K562 (cell line): ENCODE measurements around the gene FLT1. TPM values are rescaled to one million over a fixed set of nuclear protein-coding genes. Genes with fewer than 3 reads are reported as not detected.

ENCODE experiments used
- ATAC-seq: fragments of 200-7000 bp; cut with Tn5 transposase; 3 replicates; pipeline ENCODE4 v1.9.1; 2020; ENCODE audit warnings: moderate library complexity
- BruUV-seq: library from RNA; stranded (reverse); fragments of 400-500 nt; replicated peaks from 2 replicates; lab custom pipeline; 2021; lab: Mats Ljungman, UMichigan
- CTCF ChIA-PET: fragments of 300-600 bp; formaldehyde crosslinking; extraction: SDS; loops from one replicate; lab custom pipeline; 2021; ENCODE audit warnings: low intra/inter-chr PET ratio; lab: Yijun Ruan, JAX
- POLR2A ChIA-PET: fragments of 300-600, 350-650 bp; sonication (Branson Sonifier 250); formaldehyde crosslinking; extraction: SDS; loops from one replicate; lab custom pipeline; 2021; ENCODE audit warnings: antibody characterized with exemption, inconsistent platforms; lab: Yijun Ruan, JAX
- DNase-seq, 4 experiments: peaks; one replicate each; pipeline versions ENCODE4 v3.0.0 to v3.0.0-alpha.2; 2011 to 2018; ENCODE audit warnings: low spot score in 3 of 4, mixed read lengths in 3 of 4; ENCODE audit errors: extremely low read depth in 1 of 4
- FAIRE-seq: peaks from 2 replicates; lab custom pipeline; 2011; peaks lifted over from hg19 to GRCh38; lab: Jason Lieb, UNC
- H2AFZ ChIP-seq: 2 replicates; pipeline ENCODE4 v1.6.0; 2011; ENCODE audit warnings: low read depth, low read length, control low read depth, inconsistent platforms
- H3K27ac ChIP-seq: fragments of 200-600 bp; 3 replicates; pipeline ENCODE4 v1.8.0; 2011; ENCODE audit warnings: low read depth, mild to moderate bottlenecking, control low read depth, inconsistent platforms, low read length, moderate library complexity, mixed read lengths; ENCODE audit errors: extremely low read depth
- H3K27me3 ChIP-seq, 2 experiments: fragments of 300-600 bp in 1 of 2; 2 replicates in 1 of 2; 3 replicates in 1 of 2; pipeline versions ENCODE4 v1.6.0 to v1.8.0; 2011; ENCODE audit warnings: inconsistent platforms in 2 of 2, low read length in 2 of 2, mild to moderate bottlenecking in 1 of 2, mixed read lengths in 1 of 2, moderate library complexity in 1 of 2; ENCODE audit not compliant: control insufficient read depth in 2 of 2, insufficient read depth in 2 of 2
- H3K36me3 ChIP-seq: fragments of 300-600 bp; 3 replicates; pipeline ENCODE4 v1.8.0; 2011; ENCODE audit warnings: mild to moderate bottlenecking, low read length, inconsistent platforms; ENCODE audit not compliant: control insufficient read depth, insufficient read depth
- H3K4me1 ChIP-seq, 2 experiments: fragments of 200-600 bp in 1 of 2; replicated peaks in 1 of 2; 2 replicates in 1 of 2; 3 replicates in 1 of 2; pipeline versions ENCODE4 v1.5.1 to v1.8.0; 2011; ENCODE audit warnings: inconsistent platforms in 2 of 2, low read length in 2 of 2, mild to moderate bottlenecking in 1 of 2, mixed read lengths in 1 of 2, moderate library complexity in 1 of 2; ENCODE audit not compliant: control insufficient read depth in 2 of 2, insufficient read depth in 2 of 2
- H3K4me2 ChIP-seq: 2 replicates; pipeline ENCODE4 v1.6.1; 2011; ENCODE audit warnings: low read length, control low read depth, inconsistent platforms, mixed read lengths; ENCODE audit not compliant: insufficient read depth
- H3K4me3 ChIP-seq: fragments of 200-600 bp; sonication (generic), shearing (Covaris generic); 2 replicates; pipeline ENCODE4 v1.5.1; 2016; ENCODE audit warnings: control low read depth, inconsistent platforms
- H3K79me2 ChIP-seq: fragments of 200-600 bp; 3 replicates; pipeline ENCODE4 v1.8.0; 2011; ENCODE audit warnings: low read length, inconsistent platforms; ENCODE audit not compliant: control insufficient read depth, insufficient read depth
- H3K9ac ChIP-seq, 2 experiments: 2 replicates each; pipeline versions ENCODE4 v1.6.0 to v1.6.1; 2011; ENCODE audit warnings: low read depth in 2 of 2, low read length in 2 of 2, control low read depth in 1 of 2, inconsistent platforms in 1 of 2, mild to moderate bottlenecking in 1 of 2, mixed read lengths in 1 of 2; ENCODE audit not compliant: insufficient read depth in 1 of 2
- H3K9me1 ChIP-seq: one replicate; pipeline ENCODE4 v1.6.0; 2011; ENCODE audit warnings: inconsistent platforms, mild to moderate bottlenecking, low read length, moderate library complexity; ENCODE audit not compliant: control insufficient read depth, insufficient read depth
- H3K9me3 ChIP-seq: replicated peaks from 2 replicates; pipeline ENCODE4 v1.5.1; 2011; ENCODE audit warnings: low read depth, low read length, inconsistent platforms; ENCODE audit not compliant: control insufficient read depth, insufficient read depth
- H4K20me1 ChIP-seq: replicated peaks from 2 replicates; pipeline ENCODE4 v1.6.1; 2011; ENCODE audit warnings: low read length, inconsistent platforms, mixed read lengths; ENCODE audit not compliant: control insufficient read depth, insufficient read depth
- CC2D1A ChIP-seq: fragments of 450-650 bp; IDR thresholded peaks from 2 replicates; pipeline ENCODE4 v1.6.1; 2017; ENCODE audit warnings: mild to moderate bottlenecking
- FIP1L1 ChIP-seq: fragments of 200-400 bp; formaldehyde crosslinking; IDR thresholded peaks from 2 replicates; pipeline ENCODE4 v1.6.1; 2018; ENCODE audit warnings: mild to moderate bottlenecking, low read depth, low read length; ENCODE audit not compliant: poor library complexity, severe bottlenecking
- FOXA1 ChIP-seq: fragments of 450-650 bp; IDR thresholded peaks from 2 replicates; pipeline ENCODE4 v1.6.1; 2016; ENCODE audit warnings: mild to moderate bottlenecking, borderline replicate concordance
- HDAC3 ChIP-seq: fragments of 450-650 bp; IDR thresholded peaks from 2 replicates; pipeline ENCODE4 v1.6.1; 2018; ENCODE audit warnings: borderline replicate concordance, mild to moderate bottlenecking, moderate library complexity; ENCODE audit not compliant: partially characterized antibody
- MAX ChIP-seq: sonication (generic); formaldehyde crosslinking; IDR thresholded peaks from 2 replicates; pipeline ENCODE4 v1.9.0; 2022; ENCODE audit warnings: mild to moderate bottlenecking, missing genetic modification reagents
- NFRKB ChIP-seq: fragments of 450-650 bp; IDR thresholded peaks from 2 replicates; pipeline ENCODE4 v1.6.1; 2016; ENCODE audit warnings: low read depth
- SIN3A ChIP-seq, 2 experiments: fragments of 150-350 bp in 1 of 2; IDR thresholded peaks; 2 replicates each; pipeline ENCODE4 v1.6.1; 2011 to 2016; ENCODE audit warnings: borderline replicate concordance in 2 of 2, low read depth in 2 of 2, low read length in 2 of 2, mild to moderate bottlenecking in 2 of 2, moderate library complexity in 2 of 2; ENCODE audit not compliant: control insufficient read depth in 1 of 2
- SMAD2 ChIP-seq: fragments of 150-350 bp; IDR thresholded peaks from 2 replicates; pipeline ENCODE4 v1.6.1; 2014; ENCODE audit warnings: low read depth, mild to moderate bottlenecking, low read length
- ZNF133 ChIP-seq: fragments of 250-450 bp; sonication (Bioruptor Pico); IDR thresholded peaks from 2 replicates; pipeline ENCODE4 v1.4.0; 2020; ENCODE audit warnings: mild to moderate bottlenecking
- ZNF311 ChIP-seq: fragments of 250-450 bp; sonication (Bioruptor Pico); IDR thresholded peaks from 2 replicates; pipeline ENCODE4 v1.4.0; 2020; ENCODE audit warnings: mild to moderate bottlenecking, moderate library complexity
- WGBS: fragments of 100-300 bp; shearing (Covaris generic); methylation state at CpG from one replicate; pipeline ENCODE4 v1.1.6; 2016; ENCODE audit warnings: low coverage, mixed read lengths; ENCODE audit not compliant: insufficient coverage; ENCODE audit errors: missing lambda C conversion rate; 5-methylcytosine and 5-hydroxymethylcytosine counted together
- in situ Hi-C: fragments of 300-500 bp; cut with MboI; formaldehyde crosslinking; loops from 4 replicates; pipeline ENCODE4 v1.15.0; 2018; ENCODE audit warnings: inconsistent platforms, mixed read lengths
- intact Hi-C: fragments of 100-400 bp; cut with micrococcal nuclease; formaldehyde crosslinking; loops from 2 replicates; pipeline ENCODE4 v1.14.2; 2022
- polyA plus RNA-seq, 8 experiments: library from polyadenylated mRNA; depleted of rRNA in 4 of 8; stranded (reverse) in 5 of 8; unstranded in 3 of 8; fragments of >200 nt; fragmentation: Nextera tagmentation in 2 of 8; fragmentation: Illumina TruSeq in 1 of 8; extraction: Ambion mirVana in 2 of 8; extraction: Trizol in 1 of 8; gene quantifications; 2 replicates each; pipeline versions ENCODE4 v1.2.1 to v1.2.3, GENCODE V29; 2011 to 2014; ENCODE audit warnings: inconsistent platforms in 1 of 8, missing spikeins in 1 of 8
- total RNA-seq, 7 experiments: library from RNA; depleted of rRNA in 6 of 7; stranded (reverse); fragments of >200 nt in 6 of 7; fragmentation: Illumina TruSeq in 2 of 7; extraction: Trizol in 2 of 7; gene quantifications; 2 replicates each; pipeline versions ENCODE4 v1.2.1 to v1.2.3, GENCODE V29; 2011 to 2021; ENCODE audit warnings: low replicate concordance in 1 of 7
- TF ChIP-seq, protein P1 (sequence below): sonication (generic); formaldehyde crosslinking; IDR thresholded peaks from 2 replicates; pipeline ENCODE4 v1.8.0; 2023; ENCODE audit warnings: mild to moderate bottlenecking, missing genetic modification reagents
- TF ChIP-seq, protein P2 (sequence below), 3 experiments: fragments of 200-800 bp in 1 of 3; sonication (Bioruptor generic) in 1 of 3; sonication (generic) in 1 of 3; formaldehyde crosslinking in 1 of 3; IDR thresholded peaks; 2 replicates each; pipeline versions ENCODE4 v1.6.1 to v1.8.0; 2016 to 2022; ENCODE audit warnings: mild to moderate bottlenecking in 2 of 3, missing compliant biosample characterization in 2 of 3, missing genetic modification characterization in 2 of 3, missing genetic modification reagents in 1 of 3

FLT1 gene
- total and polyA plus RNA-seq, 9 of the 15 experiments (the other 6 are each of a cell fraction or from before 2014, with no cell fraction given), result 0.01 to 2.0 (median 0.22) TPM

- TF ChIP-seq HDAC3 (no peak), SIN3A (IDR thresholded peaks at IDR 0.05; ENCODE audit: borderline replicate concordance in 2 of 2, control insufficient read depth in 1 of 2, low read depth in 2 of 2, low read length in 2 of 2) (no peak)
- TF ChIP-seq, all 486 proteins: peak for 0
Observed at GRCh38 chr13:28258417-28258816, 236.5 kb downstream of the FLT1 start (continued).

GRCh38 chr13:28257305-28257704 is 237.6 kb downstream of the FLT1 start:
- FAIRE-seq (no peak), ATAC-seq (no peak), DNase-seq (no peak)
- H4K20me1 ChIP-seq, result no peaks in the 10 kb centered on the region
- intact Hi-C loops, result no loop called here
- H3K27me3 ChIP-seq, result no peaks in the 10 kb centered on the region
- no peaks in the 10 kb centered on the region for H3K9me3 ChIP-seq
- H2AFZ ChIP-seq, result no peak overlapping the region
- 87% methylated on average over 4 of the region's 4 CpGs for WGBS
- in situ Hi-C loops, result no loop called here
- ChIA-PET POLR2A (no interaction called here), CTCF (no interaction called here)
- TF ChIP-seq CC2D1A, result no peak
- no peak for TF ChIP-seq FOXA1
- TF ChIP-seq MAX (CRISPR knock-in tag), result no peak
- no peak for TF ChIP-seq FIP1L1
- no peak for TF ChIP-seq ZNF311 (CRISPR knock-in tag)
- TF ChIP-seq NFRKB, result no peak
- TF ChIP-seq SMAD2, result no peak
- TF ChIP-seq, protein P1, sequence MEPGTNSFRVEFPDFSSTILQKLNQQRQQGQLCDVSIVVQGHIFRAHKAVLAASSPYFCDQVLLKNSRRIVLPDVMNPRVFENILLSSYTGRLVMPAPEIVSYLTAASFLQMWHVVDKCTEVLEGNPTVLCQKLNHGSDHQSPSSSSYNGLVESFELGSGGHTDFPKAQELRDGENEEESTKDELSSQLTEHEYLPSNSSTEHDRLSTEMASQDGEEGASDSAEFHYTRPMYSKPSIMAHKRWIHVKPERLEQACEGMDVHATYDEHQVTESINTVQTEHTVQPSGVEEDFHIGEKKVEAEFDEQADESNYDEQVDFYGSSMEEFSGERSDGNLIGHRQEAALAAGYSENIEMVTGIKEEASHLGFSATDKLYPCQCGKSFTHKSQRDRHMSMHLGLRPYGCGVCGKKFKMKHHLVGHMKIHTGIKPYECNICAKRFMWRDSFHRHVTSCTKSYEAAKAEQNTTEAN, result no peak
- TF ChIP-seq, protein P2, sequence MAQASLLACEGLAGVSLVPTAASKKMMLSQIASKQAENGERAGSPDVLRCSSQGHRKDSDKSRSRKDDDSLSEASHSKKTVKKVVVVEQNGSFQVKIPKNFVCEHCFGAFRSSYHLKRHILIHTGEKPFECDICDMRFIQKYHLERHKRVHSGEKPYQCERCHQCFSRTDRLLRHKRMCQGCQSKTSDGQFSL (CRISPR knock-in tag; IDR thresholded peaks at IDR 0.05), result no peak
- TF ChIP-seq, protein P2 (tag; IDR thresholded peaks at IDR 0.05), result no peak
- TF ChIP-seq ZNF133 (CRISPR knock-in tag), result no peak
- H3K4me2 ChIP-seq, result no peak overlapping the region
- H3K9ac ChIP-seq, result no peak overlapping the region
- H3K79me2 ChIP-seq, result no peaks in the 10 kb centered on the region
- H3K9me1 ChIP-seq, result no peaks in the 10 kb centered on the region
- peaks cover 30% of the 10 kb centered on the region; the same call in 2 of the 3 replicates for H3K36me3 ChIP-seq
- no peak overlapping the region for H3K4me3 ChIP-seq
- no TSS peak for BruUV-seq
- H3K27ac ChIP-seq, result no peak overlapping the region
- no peaks in the 10 kb centered on the region for H3K4me1 ChIP-seq
